Thoracic aorta (tissue), 2 donors: ENCODE data around the gene KRTAP2-2. TPM values are rescaled to one million over a fixed set of nuclear protein-coding genes. Genes with fewer than 3 reads are reported as not detected.
"Not testable (repeated sequence)": the region's sequence is repeated elsewhere in the genome, so short reads cannot be mapped to it uniquely, and the experiment has no call there.

Source experiments
- ATAC-seq: fragments of 150-250 bp; one replicate; pipeline ENCODE4 v1.8.0; 2017; ENCODE audit warnings: low read depth; ENCODE audit not compliant: insufficient number of reproducible peaks, low FRiP score
- DNase-seq: peaks from one replicate; pipeline ENCODE4 v3.0.0-alpha.2; 2020; ENCODE audit warnings: low spot score
- H3K27ac ChIP-seq, 2 donors: fragments of 200-600 bp; sonication (generic); 1 replicate in 1 of 2; 2 replicates in 1 of 2; pipeline ENCODE4 v1.5.1; 2016; ENCODE audit warnings: mild to moderate bottlenecking in 2 of 2, moderate library complexity in 2 of 2
- H3K27me3 ChIP-seq: fragments of 200-600 bp; sonication (generic); replicated peaks from 2 replicates; pipeline ENCODE4 v1.6.0; 2016; ENCODE audit warnings: mild to moderate bottlenecking; ENCODE audit not compliant: insufficient read depth
- H3K36me3 ChIP-seq: fragments of 200-600 bp; sonication (generic); one replicate; pipeline ENCODE4 v1.5.1; 2016
- H3K4me1 ChIP-seq, 2 donors: fragments of 200-600 bp; sonication (generic); 1 replicate in 1 of 2; 2 replicates in 1 of 2; pipeline versions ENCODE4 v1.5.1 to v1.6.0; 2016; ENCODE audit warnings: low read depth in 2 of 2, mild to moderate bottlenecking in 1 of 2; ENCODE audit not compliant: control insufficient read depth in 1 of 2
- H3K4me3 ChIP-seq: fragments of 200-600 bp; sonication (generic); 2 replicates; pipeline ENCODE4 v1.5.1; 2016; ENCODE audit warnings: mild to moderate bottlenecking
- H3K9me3 ChIP-seq: fragments of 200-600 bp; sonication (generic); 2 replicates; pipeline ENCODE4 v1.5.1; 2016
- total RNA-seq, 2 donors: library from RNA; depleted of rRNA; stranded (reverse); fragments of >200 nt; gene quantifications; one replicate each; pipeline versions ENCODE4 v1.1.0 to v1.2.3, GENCODE V29; 2016
- TF ChIP-seq, protein P1 (sequence below): fragments of 200-600 bp; sonication (generic); IDR thresholded peaks from one replicate; pipeline ENCODE4 v1.5.1; 2019; ENCODE audit warnings: antibody characterized with exemption

The KRTAP2-2 gene
- total RNA-seq, 2 donors from 2014 or later, result not detected

DNA sequence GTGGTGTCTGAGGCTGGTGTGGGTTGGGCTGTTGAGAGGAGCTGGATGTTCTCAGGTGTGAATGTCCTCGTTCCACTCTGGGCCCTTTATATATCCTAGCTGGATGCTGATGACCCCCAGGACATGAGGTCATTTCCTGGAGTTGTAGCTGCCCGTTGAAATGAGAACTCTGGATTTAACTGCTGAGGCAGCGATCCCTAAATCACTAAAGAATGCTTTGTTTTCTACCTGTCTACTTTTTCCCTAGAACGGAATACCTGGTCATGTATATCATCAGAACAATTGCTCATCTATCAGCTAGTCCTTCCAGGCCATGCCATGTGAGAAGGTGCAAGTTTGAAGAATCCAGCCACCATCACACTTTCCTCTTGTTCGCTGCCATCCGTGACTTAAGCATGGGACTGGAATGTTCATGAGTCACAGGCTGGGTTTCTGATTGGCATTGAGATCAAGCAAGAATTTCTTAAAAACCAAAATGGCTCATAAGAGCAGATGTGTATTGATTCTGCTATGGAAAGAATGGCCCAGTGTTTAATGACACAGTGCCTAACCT lies 5.1 kb upstream of the KRTAP2-2 start, which contains the start of gene KRTAP2-3:
Gene KRTAP2-3 (minus strand): TSS at position 63 of the 553 bp plus-strand sequence. CDS start 64 bp downstream, outside the sequence.
- Histone ChIP-seq H3K4me3 (no peak within 1 kb of the TSS), H3K27me3 (no peaks in the 10 kb centered on the region), H3K4me1 (peaks cover 23 to 33% of the 10 kb centered on the region in 2 donors), H3K36me3 (no peaks in the 10 kb centered on the region), H3K9me3 (no peaks in the 10 kb centered on the region), H3K27ac (peak within 1 kb of the TSS; percentile 52 to 56)
- TF ChIP-seq, protein P1, sequence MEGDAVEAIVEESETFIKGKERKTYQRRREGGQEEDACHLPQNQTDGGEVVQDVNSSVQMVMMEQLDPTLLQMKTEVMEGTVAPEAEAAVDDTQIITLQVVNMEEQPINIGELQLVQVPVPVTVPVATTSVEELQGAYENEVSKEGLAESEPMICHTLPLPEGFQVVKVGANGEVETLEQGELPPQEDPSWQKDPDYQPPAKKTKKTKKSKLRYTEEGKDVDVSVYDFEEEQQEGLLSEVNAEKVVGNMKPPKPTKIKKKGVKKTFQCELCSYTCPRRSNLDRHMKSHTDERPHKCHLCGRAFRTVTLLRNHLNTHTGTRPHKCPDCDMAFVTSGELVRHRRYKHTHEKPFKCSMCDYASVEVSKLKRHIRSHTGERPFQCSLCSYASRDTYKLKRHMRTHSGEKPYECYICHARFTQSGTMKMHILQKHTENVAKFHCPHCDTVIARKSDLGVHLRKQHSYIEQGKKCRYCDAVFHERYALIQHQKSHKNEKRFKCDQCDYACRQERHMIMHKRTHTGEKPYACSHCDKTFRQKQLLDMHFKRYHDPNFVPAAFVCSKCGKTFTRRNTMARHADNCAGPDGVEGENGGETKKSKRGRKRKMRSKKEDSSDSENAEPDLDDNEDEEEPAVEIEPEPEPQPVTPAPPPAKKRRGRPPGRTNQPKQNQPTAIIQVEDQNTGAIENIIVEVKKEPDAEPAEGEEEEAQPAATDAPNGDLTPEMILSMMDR, result no peak
- ATAC-seq (no peak), DNase-seq (no peak)

- not testable (repeated sequence) for DNase-seq, ATAC-seq
These were observed 4.4 kb upstream of the KRTAP2-2 start for GRCh38 chr17:41059276-41060051.

DNA sequence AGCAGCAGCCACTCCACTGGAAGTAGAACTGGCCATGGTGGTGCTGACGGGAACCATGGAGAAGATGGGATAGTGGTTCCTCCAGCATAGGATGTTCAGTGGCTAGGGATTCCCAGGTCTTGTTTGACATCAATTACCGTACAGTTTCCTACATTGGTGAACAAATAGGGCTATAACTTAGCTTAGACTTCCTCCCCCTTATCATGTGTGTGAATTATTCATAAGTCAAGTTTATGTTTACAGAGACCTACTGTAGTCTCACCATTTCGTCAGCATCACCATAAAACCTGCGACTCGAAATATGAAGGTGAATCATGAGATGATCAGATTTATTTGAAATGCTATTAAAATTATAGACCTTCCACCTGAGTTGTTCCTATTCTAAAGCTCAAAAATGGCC lies 3.7 kb upstream of the KRTAP2-2 start:
- DNase-seq, result no peak
- Histone ChIP-seq H3K4me1 (peaks cover 23 to 33% of the 10 kb centered on the region in 2 donors), H3K27me3 (no peaks in the 10 kb centered on the region), H3K36me3 (no peaks in the 10 kb centered on the region), H3K4me3 (no peak overlapping the region), H3K27ac (no peak overlapping the region), H3K9me3 (no peaks in the 10 kb centered on the region)
- ATAC-seq, result no peak
- TF ChIP-seq, protein P1, result no peak

More at GRCh38 chr17:41059276-41060051, 4.4 kb upstream of the KRTAP2-2 start:
- not testable (repeated sequence) for H3K4me3 ChIP-seq, H3K27me3 ChIP-seq, H3K27ac ChIP-seq, H3K9me3 ChIP-seq, H3K36me3 ChIP-seq
- peaks cover 23 to 33% of the 10 kb centered on the region in 2 donors for H3K4me1 ChIP-seq

GRCh38 chr17:41057547-41057946 lies 2.5 kb upstream of the KRTAP2-2 start:
- TF ChIP-seq, protein P1, result no peak
- no peak for ATAC-seq
- no peaks in the 10 kb centered on the region for H3K36me3 ChIP-seq
- no peak overlapping the region for H3K27ac ChIP-seq
- no peak overlapping the region for H3K4me3 ChIP-seq
- DNase-seq, result no peak
- H3K9me3 ChIP-seq, result no peaks in the 10 kb centered on the region
- H3K27me3 ChIP-seq, result no peaks in the 10 kb centered on the region
- H3K4me1 ChIP-seq, result peaks cover 17 to 27% of the 10 kb centered on the region in 2 donors

DNA sequence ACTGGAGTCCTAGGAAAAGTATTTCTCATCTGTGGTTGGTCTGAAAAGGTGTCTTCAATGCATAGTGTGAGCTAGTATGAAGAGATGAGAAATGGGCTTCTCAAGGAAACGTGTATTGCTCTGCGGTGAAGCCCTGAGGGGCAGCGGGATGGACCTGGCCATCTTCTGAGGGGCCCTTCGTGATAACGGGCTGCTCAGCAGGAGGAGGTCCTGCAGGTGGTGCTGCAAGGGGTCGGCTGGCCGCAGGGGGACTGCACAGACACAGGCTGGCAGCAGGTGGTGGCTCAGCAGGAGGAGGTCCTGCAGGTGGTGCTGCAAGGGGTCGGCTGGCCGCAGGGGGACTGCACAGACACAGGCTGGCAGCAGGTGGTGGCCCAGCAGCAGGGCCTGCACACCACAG lies 474 bp downstream of the KRTAP2-2 start:
- H3K4me3 ChIP-seq, H3K27me3 ChIP-seq, H3K27ac ChIP-seq, H3K9me3 ChIP-seq, DNase-seq, H3K4me1 ChIP-seq, H3K36me3 ChIP-seq, ATAC-seq: not testable (repeated sequence)

GRCh38 chr17:41054025-41054424 lies 1.0 kb downstream of the KRTAP2-2 start:
- ATAC-seq, result no peak
- no peaks in the 10 kb centered on the region for H3K36me3 ChIP-seq
- no peak overlapping the region for H3K27ac ChIP-seq
- DNase-seq, result no peak
- TF ChIP-seq, protein P1, result no peak
- no peaks in the 10 kb centered on the region for H3K27me3 ChIP-seq
- H3K9me3 ChIP-seq, result no peaks in the 10 kb centered on the region
- H3K4me3 ChIP-seq, result no peak overlapping the region
- no peaks in the 10 kb centered on the region for H3K4me1 ChIP-seq
